AG09309 (cell line): ENCODE results near the gene RAPGEF5.

Experiments
- DNase-seq: peaks from one replicate; pipeline ENCODE4 v3.0.0-alpha.2; 2010; ENCODE audit warnings: low read depth
- H3K4me3 ChIP-seq: 2 replicates; pipeline ENCODE4 v1.5.1; 2011; ENCODE audit warnings: mild to moderate bottlenecking, low read depth, low read length, moderate library complexity; ENCODE audit not compliant: control insufficient read depth
- TF ChIP-seq, protein P1 (sequence below): IDR thresholded peaks from 2 replicates; pipeline ENCODE4 v1.5.1; 2011; ENCODE audit warnings: mild to moderate bottlenecking, low read depth, low read length, inconsistent platforms; ENCODE audit not compliant: insufficient read depth, control insufficient read depth; ENCODE audit errors: missing control alignments

RAPGEF5 gene

DNA sequence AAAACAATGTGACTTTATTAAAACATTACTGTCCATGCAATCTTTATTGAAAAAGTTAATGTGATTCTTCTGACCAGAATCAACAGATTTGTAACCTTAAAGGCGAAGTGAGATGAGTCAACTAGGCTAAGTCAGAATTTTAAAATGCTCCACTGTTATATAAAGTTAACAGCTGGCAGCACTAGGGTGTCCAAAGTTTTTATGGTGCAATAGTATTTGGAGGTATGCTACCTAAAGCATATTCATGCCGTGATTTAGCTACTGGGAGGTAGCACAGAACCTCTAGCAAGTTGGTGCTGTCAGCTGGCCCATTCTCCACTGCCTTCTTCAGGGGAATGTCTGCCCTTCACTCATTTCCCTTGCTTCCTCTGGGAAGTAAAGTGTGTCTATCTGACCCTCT is 126.7 kb downstream of the RAPGEF5 start:
- TF ChIP-seq, protein P1, sequence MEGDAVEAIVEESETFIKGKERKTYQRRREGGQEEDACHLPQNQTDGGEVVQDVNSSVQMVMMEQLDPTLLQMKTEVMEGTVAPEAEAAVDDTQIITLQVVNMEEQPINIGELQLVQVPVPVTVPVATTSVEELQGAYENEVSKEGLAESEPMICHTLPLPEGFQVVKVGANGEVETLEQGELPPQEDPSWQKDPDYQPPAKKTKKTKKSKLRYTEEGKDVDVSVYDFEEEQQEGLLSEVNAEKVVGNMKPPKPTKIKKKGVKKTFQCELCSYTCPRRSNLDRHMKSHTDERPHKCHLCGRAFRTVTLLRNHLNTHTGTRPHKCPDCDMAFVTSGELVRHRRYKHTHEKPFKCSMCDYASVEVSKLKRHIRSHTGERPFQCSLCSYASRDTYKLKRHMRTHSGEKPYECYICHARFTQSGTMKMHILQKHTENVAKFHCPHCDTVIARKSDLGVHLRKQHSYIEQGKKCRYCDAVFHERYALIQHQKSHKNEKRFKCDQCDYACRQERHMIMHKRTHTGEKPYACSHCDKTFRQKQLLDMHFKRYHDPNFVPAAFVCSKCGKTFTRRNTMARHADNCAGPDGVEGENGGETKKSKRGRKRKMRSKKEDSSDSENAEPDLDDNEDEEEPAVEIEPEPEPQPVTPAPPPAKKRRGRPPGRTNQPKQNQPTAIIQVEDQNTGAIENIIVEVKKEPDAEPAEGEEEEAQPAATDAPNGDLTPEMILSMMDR: no peak
- no peak overlapping the region for H3K4me3 ChIP-seq
- no peak for DNase-seq

DNA sequence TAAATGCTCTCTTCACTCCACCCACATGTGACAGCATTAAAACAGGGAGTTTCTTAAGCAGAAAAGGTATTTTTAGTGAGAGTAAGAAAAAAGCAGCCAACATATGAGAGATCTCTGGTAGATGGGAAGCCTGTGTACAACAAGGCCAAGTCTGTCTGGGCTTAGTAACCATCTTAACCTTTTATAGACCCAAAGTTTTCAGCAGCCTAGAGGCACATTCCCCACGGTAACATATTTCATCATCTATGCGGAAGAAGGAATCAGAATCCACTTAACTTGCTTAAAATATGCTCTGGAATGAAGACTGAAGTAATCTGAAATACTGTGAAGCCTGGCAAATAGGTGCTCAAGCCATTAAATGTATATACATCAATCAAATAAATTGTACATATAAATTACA is 127.8 kb downstream of the RAPGEF5 start:
- TF ChIP-seq, protein P1: no peak
- DNase-seq: no peak
- H3K4me3 ChIP-seq: no peak overlapping the region

DNA sequence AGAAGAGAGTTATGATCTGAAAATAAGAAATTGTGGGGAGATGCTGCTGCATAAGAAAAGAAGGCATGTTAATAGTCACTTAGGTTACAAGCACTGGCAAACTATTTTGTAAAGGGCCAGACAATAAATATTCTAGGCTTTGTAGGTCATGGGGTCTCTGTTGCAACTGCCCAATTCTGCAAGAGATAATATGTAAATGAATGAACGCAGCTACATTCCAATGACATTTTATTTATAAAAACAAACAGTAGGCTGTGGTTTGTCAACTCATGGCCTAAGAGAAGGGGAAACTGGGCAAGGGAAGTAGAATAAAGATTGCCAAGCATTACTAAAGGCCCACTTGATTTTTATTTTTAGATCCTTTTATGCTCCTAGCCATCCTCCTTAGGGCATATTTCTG is 133.1 kb downstream of the RAPGEF5 start:
- no peak overlapping the region for H3K4me3 ChIP-seq
- DNase-seq: no peak
- TF ChIP-seq, protein P1: no peak

DNA sequence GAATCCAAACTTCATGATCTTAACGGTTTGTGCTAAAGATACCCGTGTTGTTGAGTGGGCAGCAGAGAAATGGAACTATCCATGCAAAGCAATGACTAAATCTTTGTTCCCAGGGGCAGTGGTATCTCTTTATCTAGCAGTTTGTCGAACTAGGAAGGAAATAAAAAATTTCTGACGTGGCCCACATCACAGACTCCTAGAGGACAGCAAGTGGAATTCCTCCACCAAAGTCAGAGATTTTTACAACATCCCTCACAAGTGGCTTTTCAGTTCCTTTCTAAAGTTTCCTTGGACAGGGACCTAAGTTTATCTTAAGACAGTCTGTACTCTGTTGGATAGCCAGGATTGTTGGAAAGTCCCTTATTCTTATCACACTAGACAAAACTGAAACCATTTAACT is 136.0 kb downstream of the RAPGEF5 start:
- DNase-seq: no peak
- TF ChIP-seq, protein P1: no peak
- no peak overlapping the region for H3K4me3 ChIP-seq

DNA sequence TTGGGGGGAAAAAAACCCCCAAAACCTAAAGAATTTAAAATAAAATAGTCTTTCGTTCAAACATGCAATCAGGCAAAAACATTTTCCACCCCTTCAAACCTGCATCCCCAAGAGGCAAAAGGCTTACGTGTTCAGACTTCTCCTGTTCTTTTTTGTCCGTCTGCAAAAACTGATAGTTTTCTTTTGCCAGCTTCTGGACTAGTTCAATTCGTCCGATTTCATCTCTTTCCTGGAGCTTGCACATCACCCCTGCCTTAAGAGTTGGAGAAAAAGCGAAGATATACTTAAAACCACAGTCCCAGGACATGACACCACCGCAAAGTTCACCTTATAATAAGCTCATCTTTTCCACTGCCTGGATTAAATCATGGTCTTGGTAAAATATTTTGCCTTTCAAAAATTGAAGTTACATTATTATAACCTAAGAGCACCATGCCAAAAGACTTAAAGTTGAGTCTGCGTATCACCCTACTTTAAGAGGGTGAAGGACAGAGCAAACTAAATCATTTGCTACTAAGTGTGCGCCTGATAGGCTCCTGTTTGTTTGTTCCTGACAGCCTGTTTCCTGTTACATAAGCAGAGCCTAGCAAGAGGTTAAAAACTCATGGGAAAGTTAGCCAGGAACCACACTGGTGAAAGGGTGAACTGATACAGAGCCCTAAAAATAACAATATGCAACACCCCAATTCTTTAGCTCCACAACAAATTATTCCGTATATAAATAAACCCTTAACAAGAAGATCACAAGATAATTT is 137.0 kb downstream of the RAPGEF5 start:
- TF ChIP-seq, protein P1: no peak

DNA sequence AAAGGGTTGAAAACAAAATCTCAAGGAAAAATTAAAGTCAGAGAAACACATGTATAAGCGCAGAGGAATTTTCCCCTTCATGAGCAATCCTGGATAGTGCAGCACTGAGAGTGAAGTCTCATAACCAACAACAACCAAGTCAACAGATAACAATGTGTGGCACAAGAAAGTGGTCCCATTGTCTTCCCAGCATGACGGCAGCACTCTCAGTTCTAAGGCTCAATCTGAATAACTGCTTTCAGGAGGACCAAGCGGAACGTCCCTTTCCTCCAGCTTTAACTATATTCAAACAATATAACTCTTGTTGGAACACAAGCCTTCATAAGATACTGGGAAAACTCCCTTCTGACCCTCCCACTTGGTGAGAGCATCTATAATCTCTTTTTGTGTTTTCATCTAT is 137.9 kb downstream of the RAPGEF5 start:
- TF ChIP-seq, protein P1: no peak
- DNase-seq: no peak
- H3K4me3 ChIP-seq: no peak overlapping the region

More for the DNA sequence above, 137.0 kb downstream of the RAPGEF5 start:
- no peak for DNase-seq
- H3K4me3 ChIP-seq: no peak overlapping the region
